ENCODE measurements around the gene LRRC4B. TPM values are rescaled to one million over a fixed set of nuclear protein-coding genes. Genes with fewer than 3 reads are reported as not detected.

The LRRC4B gene
- total RNA-seq, 1 experiment from 2014 or later: 0.54 TPM

- no peak overlapping the region for H3K4me3 Mint-ChIP-seq (ENCODE audit: unreplicated experiment)
- H3K4me1 Mint-ChIP-seq (ENCODE audit: low read depth, unreplicated experiment): peaks cover 10% of the 10 kb centered on the region
- no peaks in the 10 kb centered on the region for H3K9me3 Mint-ChIP-seq (ENCODE audit: unreplicated experiment)
- Histone ChIP-seq H3K4me3 (ENCODE audit: low read depth, low read length) (no peak overlapping the region), H3K36me3 (ENCODE audit: control insufficient read depth, insufficient read depth, low read length) (no peaks in the 10 kb centered on the region), H3K9me3 (no peaks in the 10 kb centered on the region), H3K27me3 (replicated peaks; ENCODE audit: control insufficient read depth, insufficient read depth, low read length) (no peaks in the 10 kb centered on the region), H3K4me1 (peaks cover 6% of the 10 kb centered on the region)
- no peak overlapping the region for H3K27ac Mint-ChIP-seq (ENCODE audit: unreplicated experiment)
- no peak for DNase-seq
- no TSS peak for BruUV-seq (replicated peaks)
- H3K36me3 Mint-ChIP-seq (ENCODE audit: insufficient read depth, unreplicated experiment): peaks cover 11% of the 10 kb centered on the region
- H3K27me3 Mint-ChIP-seq (ENCODE audit: insufficient read depth, unreplicated experiment): no peaks in the 10 kb centered on the region
- intact Hi-C loops (cut with micrococcal nuclease; ENCODE audit: unreplicated experiment): no loop called here
- TF ChIP-seq CTCF (IDR thresholded peaks at IDR 0.05; ENCODE audit: insufficient read depth in 1 of 2, low read depth in 1 of 2, low read length in 1 of 2, severe bottlenecking in 1 of 2, unreplicated experiment in 1 of 2): no peak
- ChIA-PET CTCF (no interaction called here), POLR2A (no interaction called here)
Measured at GRCh38 chr19:50506700-50507099, 61.5 kb downstream of the LRRC4B start.

GRCh38 chr19:50505856-50506611, 62.2 kb downstream of the LRRC4B start:
- ChIA-PET CTCF (no interaction called here), POLR2A (no interaction called here)
- no peak overlapping the region for H3K27ac Mint-ChIP-seq (ENCODE audit: unreplicated experiment)
- BruUV-seq (replicated peaks): no TSS peak
- peaks cover 5% of the 10 kb centered on the region for H3K36me3 Mint-ChIP-seq (ENCODE audit: insufficient read depth, unreplicated experiment)
- intact Hi-C loops (cut with micrococcal nuclease; ENCODE audit: unreplicated experiment): no loop called here
- H3K4me3 ChIP-seq (ENCODE audit: low read depth, low read length): no peak overlapping the region
- no peaks in the 10 kb centered on the region for H3K36me3 ChIP-seq (ENCODE audit: control insufficient read depth, insufficient read depth, low read length)
- H3K9me3 ChIP-seq: no peaks in the 10 kb centered on the region
- DNase-seq: no peak
- peaks cover 15% of the 10 kb centered on the region for H3K4me1 Mint-ChIP-seq (ENCODE audit: low read depth, unreplicated experiment)
- H3K9me3 Mint-ChIP-seq (ENCODE audit: unreplicated experiment): no peaks in the 10 kb centered on the region
- no peak overlapping the region for H3K4me3 Mint-ChIP-seq (ENCODE audit: unreplicated experiment)
- H3K27me3 ChIP-seq (replicated peaks; ENCODE audit: control insufficient read depth, insufficient read depth, low read length): no peaks in the 10 kb centered on the region
- no peak for TF ChIP-seq CTCF (IDR thresholded peaks at IDR 0.05; ENCODE audit: insufficient read depth in 1 of 2, low read depth in 1 of 2, low read length in 1 of 2, severe bottlenecking in 1 of 2, unreplicated experiment in 1 of 2)
- no peaks in the 10 kb centered on the region for H3K27me3 Mint-ChIP-seq (ENCODE audit: insufficient read depth, unreplicated experiment)
- H3K4me1 ChIP-seq: peaks cover 12% of the 10 kb centered on the region

- Mint-ChIP-seq H3K4me3 (ENCODE audit: unreplicated experiment) (no peak overlapping the region), H3K27ac (ENCODE audit: unreplicated experiment) (no peak overlapping the region), H3K27me3 (ENCODE audit: insufficient read depth, unreplicated experiment) (no peaks in the 10 kb centered on the region), H3K4me1 (ENCODE audit: low read depth, unreplicated experiment) (peaks cover 13% of the 10 kb centered on the region), H3K9me3 (ENCODE audit: unreplicated experiment) (no peaks in the 10 kb centered on the region), H3K36me3 (ENCODE audit: insufficient read depth, unreplicated experiment) (no peaks in the 10 kb centered on the region)
- no peaks in the 10 kb centered on the region for H3K9me3 ChIP-seq
- BruUV-seq (replicated peaks): no TSS peak
- no peaks in the 10 kb centered on the region for H3K36me3 ChIP-seq (ENCODE audit: control insufficient read depth, insufficient read depth, low read length)
- peaks cover 19% of the 10 kb centered on the region for H3K4me1 ChIP-seq
- no peak for DNase-seq
- CTCF ChIA-PET: no interaction called here
- intact Hi-C loops (cut with micrococcal nuclease; ENCODE audit: unreplicated experiment): no loop called here
- no peak overlapping the region for H3K4me3 ChIP-seq (ENCODE audit: low read depth, low read length)
- H3K27me3 ChIP-seq (replicated peaks; ENCODE audit: control insufficient read depth, insufficient read depth, low read length): no peaks in the 10 kb centered on the region
- POLR2A ChIA-PET: no interaction called here
- TF ChIP-seq CTCF (IDR thresholded peaks at IDR 0.05; ENCODE audit: insufficient read depth in 1 of 2, low read depth in 1 of 2, low read length in 1 of 2, severe bottlenecking in 1 of 2, unreplicated experiment in 1 of 2): no peak
Measured at GRCh38 chr19:50501568-50502475, 66.4 kb downstream of the LRRC4B start.

Measured in Caco-2 (cell line).